Liver (tissue), 3 donors: ENCODE data around the gene BNC2.

Experiments
- ATF3 ChIP-seq: IDR thresholded peaks from 2 replicates; pipeline ENCODE4 v1.6.1; 2016; ENCODE audit warnings: antibody characterized with exemption
- SP1 ChIP-seq: IDR thresholded peaks from 2 replicates; pipeline ENCODE4 v1.6.1; 2018; ENCODE audit warnings: antibody characterized with exemption, mild to moderate bottlenecking
- YY1 ChIP-seq: IDR thresholded peaks from 2 replicates; pipeline ENCODE4 v1.6.1; 2016; ENCODE audit warnings: antibody characterized with exemption, mild to moderate bottlenecking
- TF ChIP-seq, protein P1 (sequence below): fragments of 150-350 bp; IDR thresholded peaks from 2 replicates; pipeline ENCODE4 v1.5.1; 2017; ENCODE audit warnings: improper control_type of control experiment, low read depth, low read length; ENCODE audit not compliant: missing input control
- donor health status: healthy.
- donor health status: healthy.

DNA sequence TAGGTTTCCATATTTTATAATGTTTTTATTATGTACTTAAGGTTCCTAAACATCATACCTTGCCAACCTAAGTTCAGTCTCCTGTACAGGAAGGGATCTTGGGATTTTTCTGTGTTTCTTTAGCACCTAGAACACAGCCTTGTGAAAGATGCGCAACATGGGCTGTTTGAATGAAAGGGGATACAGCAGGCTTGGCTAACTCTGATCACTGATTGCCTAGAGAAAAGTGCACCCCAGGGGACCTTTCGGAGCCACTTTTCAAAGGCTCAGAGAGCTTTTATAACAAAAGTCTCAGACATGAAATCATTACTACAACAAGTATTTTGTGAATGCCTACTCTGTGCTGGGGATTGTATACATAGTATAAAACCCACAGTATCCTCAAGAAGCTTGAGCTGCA lies 261.6 kb downstream of the BNC2 start:
- TF ChIP-seq, protein P1, sequence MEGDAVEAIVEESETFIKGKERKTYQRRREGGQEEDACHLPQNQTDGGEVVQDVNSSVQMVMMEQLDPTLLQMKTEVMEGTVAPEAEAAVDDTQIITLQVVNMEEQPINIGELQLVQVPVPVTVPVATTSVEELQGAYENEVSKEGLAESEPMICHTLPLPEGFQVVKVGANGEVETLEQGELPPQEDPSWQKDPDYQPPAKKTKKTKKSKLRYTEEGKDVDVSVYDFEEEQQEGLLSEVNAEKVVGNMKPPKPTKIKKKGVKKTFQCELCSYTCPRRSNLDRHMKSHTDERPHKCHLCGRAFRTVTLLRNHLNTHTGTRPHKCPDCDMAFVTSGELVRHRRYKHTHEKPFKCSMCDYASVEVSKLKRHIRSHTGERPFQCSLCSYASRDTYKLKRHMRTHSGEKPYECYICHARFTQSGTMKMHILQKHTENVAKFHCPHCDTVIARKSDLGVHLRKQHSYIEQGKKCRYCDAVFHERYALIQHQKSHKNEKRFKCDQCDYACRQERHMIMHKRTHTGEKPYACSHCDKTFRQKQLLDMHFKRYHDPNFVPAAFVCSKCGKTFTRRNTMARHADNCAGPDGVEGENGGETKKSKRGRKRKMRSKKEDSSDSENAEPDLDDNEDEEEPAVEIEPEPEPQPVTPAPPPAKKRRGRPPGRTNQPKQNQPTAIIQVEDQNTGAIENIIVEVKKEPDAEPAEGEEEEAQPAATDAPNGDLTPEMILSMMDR: no peak
- TF ChIP-seq ATF3: no peak
- no peak for TF ChIP-seq YY1
- TF ChIP-seq SP1: no peak
